Smooth muscle cell (in vitro differentiated cells): Measurements from ENCODE around the gene AZU1. TPM values are rescaled to one million over a fixed set of nuclear protein-coding genes. Genes with fewer than 3 reads are reported as not detected.

Experiments used
- DNase-seq: peaks from one replicate; lab custom pipeline; 2025; ENCODE audit not compliant: unreplicated experiment; lab: John Stamatoyannopoulos, UW
- H2AFZ ChIP-seq: fragments of 200-600 bp; sonication (generic); 2 replicates; pipeline ENCODE4 v1.6.0; 2016; ENCODE audit warnings: antibody characterized with exemption, low read depth, mild to moderate bottlenecking
- H3F3A ChIP-seq: fragments of 200-600 bp; sonication (generic); 2 replicates; pipeline ENCODE4 v1.6.0; 2017; ENCODE audit warnings: antibody characterized with exemption, low read depth
- H3K27ac ChIP-seq: fragments of 200-600 bp; sonication (generic); 2 replicates; pipeline ENCODE4 v1.5.1; 2016; ENCODE audit warnings: low read depth, mild to moderate bottlenecking
- H3K27me3 ChIP-seq: fragments of 200-600 bp; sonication (generic); 2 replicates; pipeline ENCODE4 v1.6.1; 2016; ENCODE audit warnings: low read depth, mild to moderate bottlenecking
- H3K36me3 ChIP-seq: fragments of 200-600 bp; sonication (generic); 2 replicates; pipeline ENCODE4 v1.5.1; 2016; ENCODE audit warnings: low read depth
- H3K4me1 ChIP-seq: fragments of 200-600 bp; sonication (generic); 2 replicates; pipeline ENCODE4 v1.5.1; 2016; ENCODE audit warnings: low read depth
- H3K4me2 ChIP-seq: fragments of 200-600 bp; sonication (generic); 2 replicates; pipeline ENCODE4 v1.6.0; 2016; ENCODE audit warnings: mild to moderate bottlenecking
- H3K4me3 ChIP-seq: fragments of 200-600 bp; sonication (generic); 2 replicates; pipeline ENCODE4 v1.5.1; 2016; ENCODE audit warnings: mild to moderate bottlenecking
- H3K79me2 ChIP-seq: fragments of 200-600 bp; sonication (generic); 2 replicates; pipeline ENCODE4 v1.6.0; 2016; ENCODE audit warnings: low read depth, mild to moderate bottlenecking
- H3K9ac ChIP-seq: fragments of 200-600 bp; sonication (generic); 2 replicates; pipeline ENCODE4 v1.6.0; 2016; ENCODE audit warnings: low read depth
- H3K9me3 ChIP-seq: fragments of 200-600 bp; sonication (generic); replicated peaks from 2 replicates; pipeline ENCODE4 v1.5.1; 2016; ENCODE audit warnings: low read depth
- H4K20me1 ChIP-seq: fragments of 200-600 bp; sonication (generic); 2 replicates; pipeline ENCODE4 v1.6.0; 2016; ENCODE audit warnings: low read depth
- WGBS: methylation state at CpG from one replicate; pipeline ENCODE4 v1.1.7; 2016; ENCODE audit warnings: low lambda C conversion rate; 5-methylcytosine and 5-hydroxymethylcytosine counted together
- polyA plus RNA-seq: library from polyadenylated mRNA; unstranded; fragments of >200 nt; fragmentation: Nextera tagmentation; extraction: Ambion mirVana; gene quantifications from 2 replicates; pipeline ENCODE4 v1.2.1, GENCODE V29; 2016
- total RNA-seq: library from RNA; depleted of rRNA; stranded (reverse); fragments of >200 nt; gene quantifications from 2 replicates; pipeline ENCODE4 v1.2.3, GENCODE V29; 2014
- TF ChIP-seq, protein P1 (sequence below): fragments of 200-600 bp; sonication (generic); IDR thresholded peaks from 2 replicates; pipeline ENCODE4 v1.5.1; 2017; ENCODE audit warnings: borderline replicate concordance, mild to moderate bottlenecking, antibody characterized with exemption; ENCODE audit not compliant: insufficient read depth, poor library complexity, severe bottlenecking

Gene AZU1
- total and polyA plus RNA-seq, 2 experiments from 2014 or later = 0.32 to 8.0 TPM

DNA sequence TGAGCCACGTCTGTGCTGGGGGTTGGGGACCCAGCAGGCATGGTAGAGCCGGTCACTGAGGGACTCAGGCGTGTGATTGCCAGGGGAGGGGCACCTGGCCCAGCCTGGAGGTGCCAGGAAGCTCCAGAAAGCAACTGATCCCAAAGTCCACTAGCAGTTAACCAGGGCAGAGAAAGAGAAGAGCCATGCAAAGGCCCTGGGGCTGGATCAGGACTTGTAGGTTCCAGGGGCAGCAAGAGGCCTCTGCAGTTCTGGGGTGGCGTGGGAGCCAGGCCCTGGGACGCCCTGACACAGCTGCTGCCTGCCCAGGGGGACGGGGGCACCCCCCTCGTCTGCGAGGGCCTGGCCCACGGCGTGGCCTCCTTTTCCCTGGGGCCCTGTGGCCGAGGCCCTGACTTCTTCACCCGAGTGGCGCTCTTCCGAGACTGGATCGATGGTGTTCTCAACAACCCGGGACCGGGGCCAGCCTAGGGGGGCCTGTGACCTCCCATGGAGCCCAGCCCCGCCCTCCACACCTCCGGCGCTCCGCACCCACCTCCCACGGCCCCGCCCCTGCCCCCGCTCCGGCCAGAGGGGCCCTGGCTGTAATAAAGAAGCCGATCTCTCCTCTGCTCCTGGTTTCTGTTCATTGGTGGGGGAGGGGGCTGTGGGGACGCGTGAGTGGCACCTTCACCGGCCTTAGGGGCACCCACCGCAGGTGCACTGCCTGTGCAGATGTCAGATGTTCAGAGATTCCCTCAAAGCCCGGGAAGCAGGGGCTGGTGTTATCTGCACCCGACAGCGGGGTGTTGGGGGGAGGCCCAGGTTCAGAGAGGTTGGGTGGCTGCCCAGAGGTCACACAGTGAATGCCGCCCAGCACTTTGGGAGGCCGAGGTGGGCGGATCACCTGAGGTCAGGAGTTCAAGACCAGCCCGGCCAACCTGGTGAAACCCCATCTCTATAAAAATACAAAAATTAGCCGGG is 4.1 kb downstream of the AZU1 start:
- Histone ChIP-seq H3F3A (no peaks in the 10 kb centered on the region), H3K79me2 (no peaks in the 10 kb centered on the region), H3K27me3 (no peaks in the 10 kb centered on the region), H3K4me2 (no peak overlapping the region), H3K27ac (no peak overlapping the region), H3K9ac (no peak overlapping the region), H4K20me1 (no peaks in the 10 kb centered on the region), H3K36me3 (no peaks in the 10 kb centered on the region), H3K4me3 (no peak overlapping the region), H2AFZ (no peak overlapping the region), H3K4me1 (no peaks in the 10 kb centered on the region), H3K9me3 (no peaks in the 10 kb centered on the region)
- DNase-seq = no peak
- TF ChIP-seq, protein P1, sequence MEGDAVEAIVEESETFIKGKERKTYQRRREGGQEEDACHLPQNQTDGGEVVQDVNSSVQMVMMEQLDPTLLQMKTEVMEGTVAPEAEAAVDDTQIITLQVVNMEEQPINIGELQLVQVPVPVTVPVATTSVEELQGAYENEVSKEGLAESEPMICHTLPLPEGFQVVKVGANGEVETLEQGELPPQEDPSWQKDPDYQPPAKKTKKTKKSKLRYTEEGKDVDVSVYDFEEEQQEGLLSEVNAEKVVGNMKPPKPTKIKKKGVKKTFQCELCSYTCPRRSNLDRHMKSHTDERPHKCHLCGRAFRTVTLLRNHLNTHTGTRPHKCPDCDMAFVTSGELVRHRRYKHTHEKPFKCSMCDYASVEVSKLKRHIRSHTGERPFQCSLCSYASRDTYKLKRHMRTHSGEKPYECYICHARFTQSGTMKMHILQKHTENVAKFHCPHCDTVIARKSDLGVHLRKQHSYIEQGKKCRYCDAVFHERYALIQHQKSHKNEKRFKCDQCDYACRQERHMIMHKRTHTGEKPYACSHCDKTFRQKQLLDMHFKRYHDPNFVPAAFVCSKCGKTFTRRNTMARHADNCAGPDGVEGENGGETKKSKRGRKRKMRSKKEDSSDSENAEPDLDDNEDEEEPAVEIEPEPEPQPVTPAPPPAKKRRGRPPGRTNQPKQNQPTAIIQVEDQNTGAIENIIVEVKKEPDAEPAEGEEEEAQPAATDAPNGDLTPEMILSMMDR = no peak
- WGBS = 88% methylated on average over 34 of the region's 38 CpGs

DNA sequence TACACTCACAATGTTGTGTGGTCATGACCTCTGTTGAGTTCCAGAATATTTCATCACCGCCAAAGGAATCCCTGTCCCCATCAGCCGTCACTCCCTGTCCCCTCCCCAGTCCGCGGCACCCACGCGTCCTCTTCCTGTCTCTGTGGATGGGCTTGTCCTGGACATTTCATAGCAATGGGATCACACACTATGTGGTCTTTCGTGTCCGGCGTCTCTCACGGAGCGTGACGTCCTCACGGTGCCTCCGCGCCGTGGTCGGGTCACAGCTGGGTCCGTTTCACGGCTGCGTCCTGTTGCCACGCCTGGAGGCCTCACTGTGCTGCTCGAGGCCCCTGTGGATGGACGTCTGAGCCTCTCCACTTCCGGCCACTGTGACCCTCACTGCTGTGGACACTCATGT is 6.6 kb downstream of the AZU1 start:
- H2AFZ ChIP-seq = no peak overlapping the region
- TF ChIP-seq, protein P1 = no peak
- 90% methylated on average over 22 of the region's 24 CpGs for WGBS
- H3K79me2 ChIP-seq = no peaks in the 10 kb centered on the region
- H3K36me3 ChIP-seq = no peaks in the 10 kb centered on the region
- H3F3A ChIP-seq = no peaks in the 10 kb centered on the region
- no peaks in the 10 kb centered on the region for H4K20me1 ChIP-seq
- no peak for DNase-seq
- H3K4me3 ChIP-seq = no peak overlapping the region
- H3K4me1 ChIP-seq = no peaks in the 10 kb centered on the region
- H3K4me2 ChIP-seq = no peak overlapping the region
- no peaks in the 10 kb centered on the region for H3K27me3 ChIP-seq
- no peak overlapping the region for H3K27ac ChIP-seq
- H3K9ac ChIP-seq = no peak overlapping the region
- no peaks in the 10 kb centered on the region for H3K9me3 ChIP-seq

DNA sequence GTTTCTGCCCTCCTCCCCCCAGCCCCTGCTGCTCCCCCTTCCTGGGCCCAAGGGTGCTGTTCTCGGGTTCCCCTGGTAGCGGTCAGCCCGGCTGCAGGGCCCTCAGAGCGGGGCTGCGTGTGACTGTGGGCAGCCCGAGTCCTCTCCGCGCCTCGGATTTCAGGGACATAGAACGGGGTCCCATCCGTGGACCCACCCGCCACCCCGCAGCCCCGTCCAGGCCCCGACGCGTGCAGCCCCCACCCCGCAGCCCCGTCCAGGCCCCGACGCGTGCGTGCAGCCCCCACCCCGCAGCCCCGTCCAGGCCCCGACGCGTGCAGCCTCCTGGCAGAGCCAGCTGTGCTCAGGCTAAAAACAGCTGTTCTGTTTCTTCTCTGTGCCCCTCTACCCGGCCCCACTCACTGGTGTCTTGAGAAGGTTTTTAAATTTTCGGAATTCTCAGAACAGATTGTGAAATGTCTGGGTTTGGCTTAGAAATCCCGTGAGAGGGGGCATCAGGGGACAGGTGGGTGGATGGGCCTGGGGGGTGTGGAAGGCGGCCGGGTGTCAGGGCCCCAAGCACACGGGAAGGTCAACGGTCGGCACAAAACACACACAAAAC is 7.7 kb downstream of the AZU1 start:
- no peaks in the 10 kb centered on the region for H3K36me3 ChIP-seq
- H3K4me2 ChIP-seq = no peak overlapping the region
- H2AFZ ChIP-seq = no peak overlapping the region
- no peaks in the 10 kb centered on the region for H3F3A ChIP-seq
- no peak for DNase-seq
- H3K9me3 ChIP-seq = no peaks in the 10 kb centered on the region
- H3K27me3 ChIP-seq = no peaks in the 10 kb centered on the region
- H3K27ac ChIP-seq = no peak overlapping the region
- no peak overlapping the region for H3K9ac ChIP-seq
- H4K20me1 ChIP-seq = no peaks in the 10 kb centered on the region
- WGBS = 87% methylated on average over 23 of the region's 36 CpGs
- TF ChIP-seq, protein P1 = no peak
- no peaks in the 10 kb centered on the region for H3K4me1 ChIP-seq
- H3K4me3 ChIP-seq = no peak overlapping the region
- H3K79me2 ChIP-seq = no peaks in the 10 kb centered on the region
